ENCODE results near the gene KMT2A.
"Not testable (repeated sequence)": the region's sequence is repeated elsewhere in the genome, so short reads cannot be mapped to it uniquely, and the experiment has no call there.

The KMT2A gene

DNA sequence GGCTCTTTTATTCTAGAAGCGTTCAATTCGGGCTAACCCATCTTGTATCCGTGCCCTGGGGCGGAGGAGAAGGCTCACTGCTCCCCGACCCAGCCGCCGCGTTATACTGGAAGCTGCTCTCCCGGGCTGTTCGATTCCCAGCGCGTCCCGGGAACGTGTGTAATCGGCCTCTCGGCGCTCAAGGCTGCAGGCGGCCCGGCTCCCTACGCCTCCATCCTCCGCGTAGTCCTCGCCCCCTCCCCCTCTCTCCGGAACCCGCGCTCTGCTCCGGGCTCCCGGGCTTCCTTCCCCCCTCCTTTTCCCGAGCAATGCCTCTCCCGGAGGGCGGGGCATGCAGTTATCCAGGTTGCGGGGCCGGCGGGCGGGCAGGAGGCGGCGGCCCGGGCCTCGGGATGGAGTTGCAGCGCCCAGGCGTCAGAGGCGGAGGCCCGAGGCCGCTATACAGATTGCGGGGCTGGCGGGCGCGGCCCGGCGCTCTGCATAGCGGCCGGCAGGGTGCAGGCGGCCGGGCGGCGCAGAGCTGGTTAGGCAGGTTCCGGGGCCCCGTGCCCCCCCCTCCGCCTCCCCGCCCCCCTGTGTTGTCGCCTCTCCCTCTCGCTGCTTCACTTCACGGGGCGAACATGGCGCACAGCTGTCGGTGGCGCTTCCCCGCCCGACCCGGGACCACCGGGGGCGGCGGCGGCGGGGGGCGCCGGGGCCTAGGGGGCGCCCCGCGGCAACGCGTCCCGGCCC is at the start of gene KMT2A:
TSS of gene KMT2A (plus strand) at position 600 of the 732 bp plus-strand sequence. CDS start at position 621, 21 bp downstream.
- peak; percentile 54 to 98 (median 94) for DNase-seq

DNA sequence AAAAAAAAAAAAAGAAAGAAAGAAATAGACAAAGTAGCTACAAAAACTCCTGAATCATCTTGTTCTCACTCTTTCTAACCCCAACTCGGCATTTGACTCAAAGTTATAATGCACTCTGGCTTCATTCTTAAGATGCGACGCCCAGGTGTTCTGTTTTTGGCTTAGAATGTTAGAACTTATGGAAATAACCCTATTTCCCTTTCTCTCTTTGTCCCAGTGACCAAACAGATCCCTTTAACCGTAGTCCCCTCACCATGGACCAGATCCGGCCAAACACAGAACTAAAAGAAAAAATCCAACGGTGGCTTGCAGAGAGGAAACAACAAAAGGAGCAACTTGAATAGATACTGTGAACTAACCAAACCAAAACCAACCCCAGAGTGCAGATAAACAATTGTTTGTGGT is 40.2 kb upstream of the KMT2A start:
- DNase-seq, result no peak

DNA sequence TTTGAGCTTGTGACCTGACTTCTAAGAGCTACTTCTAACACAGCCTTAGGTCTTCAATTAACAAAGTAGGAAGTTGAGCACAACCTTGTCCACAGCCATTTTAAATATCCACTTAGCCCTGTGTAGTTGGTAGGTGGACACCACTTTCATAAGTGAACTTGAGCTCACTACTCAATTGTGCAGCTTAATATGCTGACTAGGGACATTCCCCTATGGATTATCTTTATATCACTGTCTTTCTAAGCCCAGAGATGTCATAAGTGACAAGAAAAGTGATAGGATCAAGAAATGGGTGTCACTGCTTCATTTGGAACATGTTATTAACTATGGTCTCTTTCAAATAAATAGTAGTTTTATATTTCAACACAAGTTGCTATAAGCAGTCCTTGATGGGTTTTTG is 38.8 kb upstream of the KMT2A start:
- DNase-seq, result no peak

DNA sequence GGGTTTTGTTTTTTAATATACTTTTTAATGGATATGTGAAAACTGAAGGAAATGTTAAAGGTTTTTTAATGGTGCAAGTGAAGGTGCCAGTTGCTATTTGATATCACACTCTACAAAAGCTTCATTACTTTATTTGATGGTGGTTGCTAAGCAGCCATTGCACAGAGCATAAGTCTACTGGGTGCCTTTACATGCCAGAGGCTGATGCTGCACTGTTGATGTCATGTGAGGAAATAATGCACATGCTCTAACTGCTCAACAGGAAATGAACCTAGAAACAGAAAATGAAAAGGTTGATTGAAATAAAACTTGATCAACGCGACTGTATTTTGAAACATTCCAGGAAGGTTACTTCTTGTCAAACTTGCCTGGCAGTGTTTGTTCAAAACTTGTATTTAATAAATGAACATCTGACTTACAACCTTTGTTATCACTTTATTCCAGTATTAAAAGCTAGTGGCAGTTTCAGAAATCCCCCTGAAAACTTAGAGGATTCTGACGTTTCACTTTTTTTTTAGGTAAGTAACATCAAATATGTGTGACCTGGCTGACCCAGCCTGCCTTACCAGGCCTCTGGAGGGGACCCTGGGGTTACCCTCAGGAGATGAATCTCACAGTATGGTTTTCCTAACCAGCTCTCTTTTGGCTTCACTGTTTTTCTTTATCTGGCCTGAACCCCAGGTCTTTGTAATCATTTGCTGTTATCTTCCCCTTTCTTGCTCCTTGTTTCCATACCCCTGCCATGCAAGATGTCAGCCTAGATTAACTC is 37.3 kb upstream of the KMT2A start:
- no peak for DNase-seq

DNA sequence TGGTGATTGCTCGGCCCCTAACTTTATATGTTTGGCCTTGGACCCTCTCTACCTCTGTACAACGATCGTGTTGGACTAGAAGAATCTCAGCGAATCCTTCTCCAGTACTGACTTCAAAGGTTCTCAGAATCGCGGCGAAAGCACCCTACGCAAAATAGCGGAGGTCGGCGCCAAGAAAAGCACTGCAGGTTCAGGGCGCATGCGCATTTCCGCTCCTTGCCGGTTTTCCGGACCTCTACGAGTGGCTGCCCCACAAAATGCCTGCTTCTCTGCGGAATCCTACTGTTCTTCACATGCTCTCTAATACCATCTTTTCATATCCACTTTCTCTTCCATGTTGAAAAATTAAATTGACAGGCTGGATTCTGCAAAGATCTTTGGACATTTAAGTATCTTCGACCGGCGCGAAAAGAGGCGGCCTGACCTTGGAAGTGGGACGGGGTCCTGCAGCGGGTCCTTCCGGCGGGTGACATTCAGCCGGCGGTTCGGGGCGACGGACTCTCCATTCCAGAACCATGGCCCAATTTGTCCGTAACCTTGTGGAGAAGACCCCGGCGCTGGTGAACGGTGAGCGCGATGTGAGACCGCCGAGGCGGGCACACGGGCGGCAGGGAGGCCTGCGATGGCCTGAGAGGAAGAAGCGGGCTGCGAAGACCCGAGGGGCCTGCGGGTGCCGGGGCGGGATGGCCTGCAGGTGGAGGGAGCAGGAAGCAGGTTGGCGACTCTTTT is 35.0 kb upstream of the KMT2A start, which contains the start of gene ATP5MG:
TSS of gene ATP5MG (plus strand) at position 456 of the 729 bp plus-strand sequence. CDS start at position 516, 60 bp downstream.
- peak; percentile 62 to 99 (median 84) for DNase-seq

DNA sequence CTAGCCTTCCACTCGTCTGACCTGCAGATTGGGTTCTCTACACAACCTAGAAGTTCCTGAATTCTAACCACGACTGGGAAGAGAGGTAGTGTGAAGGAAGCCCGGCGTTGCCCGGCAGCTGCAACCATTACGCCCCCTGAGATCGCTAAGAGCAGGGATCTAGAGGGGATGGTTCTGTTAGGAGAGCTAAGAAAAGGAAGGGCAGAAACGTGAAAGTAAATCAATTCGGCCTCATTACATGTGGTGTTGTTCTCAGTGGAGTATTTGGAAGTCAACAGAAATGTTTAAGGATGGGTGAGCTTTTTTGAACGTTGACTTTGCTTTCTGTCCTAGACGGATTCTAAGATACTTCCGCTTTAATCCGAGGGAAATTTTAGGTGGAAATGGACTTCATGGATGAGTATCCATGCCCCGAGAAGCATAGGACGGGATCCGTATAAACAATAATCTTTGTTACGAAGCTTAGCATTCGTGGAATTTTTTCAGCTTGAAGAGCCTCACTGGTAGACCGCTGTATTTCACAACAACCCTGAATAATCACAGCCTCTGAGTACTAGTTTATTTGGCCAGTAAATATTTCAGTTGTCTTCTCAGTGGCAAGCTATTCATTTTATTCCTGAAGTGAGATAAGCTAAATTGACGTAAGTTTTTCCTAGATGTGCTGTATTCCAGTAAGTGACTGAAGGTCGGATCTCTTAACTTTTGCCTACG is 34.3 kb upstream of the KMT2A start:
- no peak for DNase-seq

DNA sequence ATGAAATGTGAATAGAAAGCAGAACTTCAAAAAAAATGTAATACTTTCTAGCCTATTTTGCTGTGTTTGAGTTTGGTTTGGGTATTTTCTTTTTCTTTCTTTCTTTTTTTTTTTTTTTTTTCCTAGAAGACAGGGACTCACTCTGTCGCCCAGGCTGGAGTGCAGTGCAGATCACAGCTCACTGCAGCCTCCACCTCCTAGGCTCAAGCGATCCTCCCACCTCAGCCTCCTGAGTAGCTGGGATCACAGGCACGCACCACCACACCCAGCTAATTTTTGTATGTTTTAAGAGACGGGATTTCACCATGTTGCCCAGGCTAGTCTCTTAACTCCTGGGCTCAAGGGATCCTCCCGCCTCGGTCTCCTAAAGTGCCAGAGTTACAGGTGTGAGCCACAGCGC is 33.7 kb upstream of the KMT2A start:
- not testable (repeated sequence) for DNase-seq

GRCh38 chr11:118406599-118407166 is 29.6 kb upstream of the KMT2A start:
- peak in 2 of 51 donors; percentile 4 to 5 for DNase-seq

- DNase-seq, result no peak
Measured at GRCh38 chr11:118410055-118410745, 26.1 kb upstream of the KMT2A start.

- no peak for DNase-seq
Measured at GRCh38 chr11:118411530-118411929, 24.8 kb upstream of the KMT2A start.

DNA sequence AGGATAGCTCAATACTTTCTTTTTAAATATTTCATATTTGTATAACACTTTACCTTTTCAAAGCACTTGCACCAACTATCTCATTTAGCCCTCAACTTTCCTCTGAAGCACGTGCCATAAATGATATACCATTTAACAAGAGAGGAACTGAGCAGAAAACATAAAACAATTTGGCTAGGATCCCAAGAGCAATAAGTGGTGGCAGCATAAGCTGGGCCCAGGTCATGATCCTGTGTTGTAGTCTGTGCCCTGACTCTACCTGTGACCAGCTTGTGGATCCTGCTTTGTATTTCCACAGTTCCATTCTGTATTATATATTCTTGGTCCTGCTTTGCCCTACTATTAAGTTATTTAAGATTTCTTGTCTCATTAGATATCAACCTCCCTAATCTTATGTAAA is 23.4 kb upstream of the KMT2A start:
- no peak for DNase-seq

DNA sequence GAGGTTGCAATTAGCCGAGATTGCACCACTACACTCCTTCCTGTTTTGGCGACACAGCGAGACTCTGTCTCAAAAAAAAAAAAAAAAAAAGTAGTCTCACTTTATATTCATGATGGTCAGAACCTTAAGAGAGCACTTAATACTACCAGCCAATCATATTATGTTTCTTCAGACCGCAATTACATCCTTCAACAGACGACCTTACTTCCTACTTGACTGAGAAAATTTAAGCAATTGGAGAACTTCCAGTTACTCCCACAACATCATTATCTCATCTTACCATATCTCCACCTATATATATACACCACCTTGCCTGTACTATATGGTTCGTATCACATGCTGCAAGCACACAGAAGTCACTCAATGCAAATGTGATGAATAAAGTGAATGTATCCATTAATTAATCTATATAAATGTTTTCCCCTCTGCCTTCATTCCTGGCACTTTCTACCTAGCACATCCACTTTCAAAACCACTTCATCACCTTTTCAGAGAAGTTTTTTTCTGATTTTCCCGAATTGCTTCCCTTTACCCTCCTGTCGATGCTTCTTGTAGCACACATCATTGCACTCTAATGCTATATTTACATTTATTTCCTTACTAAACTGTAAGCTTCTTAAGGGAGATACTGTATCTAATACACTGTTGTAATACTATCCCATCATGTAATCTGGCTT is 21.1 kb upstream of the KMT2A start:
- no peak for DNase-seq

GRCh38 chr11:118415739-118416068 is 20.6 kb upstream of the KMT2A start:
- peak in 2 of 51 donors; percentile 5 for DNase-seq

DNA sequence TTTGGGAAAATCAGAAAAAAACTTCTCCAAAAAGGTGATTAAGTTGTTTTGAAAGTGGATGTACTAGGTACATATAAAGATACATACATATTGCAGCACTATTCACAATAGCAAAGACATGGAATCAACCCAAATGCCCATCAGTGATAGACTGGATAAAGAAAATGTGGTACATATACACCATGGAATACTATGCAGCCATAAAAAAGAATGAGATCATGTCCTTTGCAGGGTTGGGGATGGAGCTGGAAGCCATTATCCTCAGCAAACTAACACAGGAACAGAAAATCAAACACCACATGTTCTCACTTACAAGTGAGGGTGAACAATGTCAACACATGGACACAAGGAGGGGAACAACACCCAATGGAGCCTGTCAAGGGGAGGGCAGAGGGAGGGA is 19.4 kb upstream of the KMT2A start:
- DNase-seq, result not testable (repeated sequence)

- DNase-seq, result no peak
Measured at GRCh38 chr11:118417801-118418200, 18.5 kb upstream of the KMT2A start.

- no peak for DNase-seq
Measured at GRCh38 chr11:118418766-118419165, 17.5 kb upstream of the KMT2A start.

GRCh38 chr11:118427707-118428106 is 8.6 kb upstream of the KMT2A start:
- no peak for DNase-seq

DNA sequence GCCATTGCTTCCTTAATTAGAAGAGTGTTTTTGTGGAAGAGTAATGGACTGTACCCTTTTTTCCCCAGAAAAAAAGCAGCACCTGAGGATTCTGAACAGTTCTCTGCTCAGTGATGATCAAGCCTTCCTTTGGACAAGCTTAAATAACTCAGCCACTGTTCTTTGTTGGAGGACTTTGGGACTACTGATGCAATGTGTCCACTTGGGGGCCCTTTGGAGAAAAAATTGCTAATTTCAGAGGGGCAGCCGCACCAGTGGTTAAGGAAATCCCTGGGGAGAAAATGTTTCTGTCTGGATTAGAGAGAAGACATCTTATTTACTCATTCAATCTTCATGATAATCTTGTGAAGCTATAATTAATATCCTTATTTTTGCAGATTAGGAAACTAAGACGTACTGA is 5.3 kb upstream of the KMT2A start:
- no peak for DNase-seq

GRCh38 chr11:118434123-118434552 is 2.2 kb upstream of the KMT2A start:
- DNase-seq, result peak in 1 of 51 donors; percentile 81
